Measurements from ENCODE around the gene NRF1. TPM values are rescaled to one million over a fixed set of nuclear protein-coding genes. Genes with fewer than 3 reads are reported as not detected.

Gene NRF1
- total RNA-seq, 1 experiment from 2014 or later: 25.9 TPM

GRCh38 chr7:129607471-129608120 lies 3.9 kb upstream of the NRF1 start:
- CTCF ChIA-PET: interaction anchor here (0.8 to 1.3 kb wide), 9 partner anchors 9 to 402 kb away, joined by 4 to 10 read pairs (median 5); no protein-coding TSS in a partner anchor
- Histone ChIP-seq H3K4me3 (replicated peaks in 1 of 2; ENCODE audit: low read depth in 1 of 2, low read length in 2 of 2) (no peak overlapping the region), H3K9me2 (ENCODE audit: insufficient read depth) (no peaks in the 10 kb centered on the region), H4K20me1 (ENCODE audit: insufficient read depth) (no peaks in the 10 kb centered on the region), H3K9ac (ENCODE audit: low read length) (no peak overlapping the region), H3K4me1 (ENCODE audit: control insufficient read depth in 1 of 2, insufficient read depth in 2 of 2, low read length in 2 of 2) (peaks cover 0 to 14% of the 10 kb centered on the region in 2 experiments; a peak in 2 of 4 replicates), H3K4me2 (ENCODE audit: low read length) (no peak overlapping the region), H3K27ac (ENCODE audit: low read depth, low read length) (no peak overlapping the region), H3K27me3 (ENCODE audit: insufficient read depth, low read length) (no peaks in the 10 kb centered on the region), H2AFZ (ENCODE audit: low read depth, low read length, poor library complexity, severe bottlenecking) (no peak overlapping the region), H3K36me3 (ENCODE audit: control insufficient read depth in 1 of 2, insufficient read depth in 2 of 2, low read length in 2 of 2) (peaks cover 0 to 19% of the 10 kb centered on the region in 2 experiments; a peak in 1 of 4 replicates), H3K79me2 (ENCODE audit: insufficient read depth, low read length) (peaks cover 40% of the 10 kb centered on the region), H3K9me3 (ENCODE audit: control insufficient read depth in 1 of 2, insufficient read depth in 1 of 2, low read depth in 1 of 2, low read length in 2 of 2) (no peaks in the 10 kb centered on the region)
- DNase-seq (ENCODE audit: low read depth, low spot score) (no peak), ATAC-seq (peak; percentile 45; the same call in 1 of the 2 replicates)
- TF ChIP-seq ATF3 (IDR thresholded peaks at IDR 0.05): no peak
- TF ChIP-seq CTCF (IDR thresholded peaks at IDR 0.05 in 2 of 3, conservative IDR thresholded peaks at IDR 0.05 in 1 of 3; ENCODE audit: borderline replicate concordance in 1 of 3, insufficient read depth in 1 of 3, low read depth in 2 of 3, low read length in 2 of 3): peak; percentile 46 to 80 (median 74); a peak in 5 of 6 replicates
- peak; percentile 67 for TF ChIP-seq RAD21 (IDR thresholded peaks at IDR 0.05; ENCODE audit: low read depth)
- no TSS peak for BruUV-seq (replicated peaks)
- RAD21 ChIA-PET (ENCODE audit: low non-redundant PET in 1 of 2, low total read pairs in 2 of 2, uncharacterized antibody in 2 of 2, unreplicated experiment in 2 of 2): interaction anchor here in 1 of 2 experiments (0.6 to 0.9 kb wide), 2 partner anchors 186 to 240 kb away, joined by 3 read pairs; no protein-coding TSS in a partner anchor
- POLR2A ChIA-PET: no interaction called here
- intact Hi-C loops (cut with micrococcal nuclease): loop anchor here (5.0 kb wide), 1 partner anchor 85 kb away; no protein-coding TSS in a partner anchor

GRCh38 chr7:129609666-129610065 lies 1.9 kb upstream of the NRF1 start:
- Histone ChIP-seq H4K20me1 (ENCODE audit: insufficient read depth) (peaks cover 2% of the 10 kb centered on the region; the same call in 1 of the 2 replicates), H3K9me2 (ENCODE audit: insufficient read depth) (no peaks in the 10 kb centered on the region), H3K79me2 (ENCODE audit: insufficient read depth, low read length) (peaks cover 60% of the 10 kb centered on the region), H3K4me2 (ENCODE audit: low read length) (peak overlapping the region; percentile 77), H3K36me3 (ENCODE audit: control insufficient read depth in 1 of 2, insufficient read depth in 2 of 2, low read length in 2 of 2) (peaks cover 0 to 19% of the 10 kb centered on the region in 2 experiments; a peak in 1 of 4 replicates), H3K27me3 (ENCODE audit: insufficient read depth, low read length) (no peaks in the 10 kb centered on the region), H3K4me3 (replicated peaks in 1 of 2; ENCODE audit: low read depth in 1 of 2, low read length in 2 of 2) (no peak overlapping the region), H3K9me3 (ENCODE audit: control insufficient read depth in 1 of 2, insufficient read depth in 1 of 2, low read depth in 1 of 2, low read length in 2 of 2) (no peaks in the 10 kb centered on the region), H3K27ac (ENCODE audit: low read depth, low read length) (no peak overlapping the region), H3K4me1 (ENCODE audit: control insufficient read depth in 1 of 2, insufficient read depth in 2 of 2, low read length in 2 of 2) (peaks cover 6 to 24% of the 10 kb centered on the region in 2 experiments; a peak in 3 of 4 replicates), H3K9ac (ENCODE audit: low read length) (no peak overlapping the region), H2AFZ (ENCODE audit: low read depth, low read length, poor library complexity, severe bottlenecking) (no peak overlapping the region)
- ChIA-PET CTCF (no interaction called here), RAD21 (ENCODE audit: low non-redundant PET in 1 of 2, low total read pairs in 2 of 2, uncharacterized antibody in 2 of 2, unreplicated experiment in 2 of 2) (no interaction called here), POLR2A (no interaction called here)
- DNase-seq (ENCODE audit: low read depth, low spot score) (no peak), ATAC-seq (no peak)
- intact Hi-C loops (cut with micrococcal nuclease): loop anchor here (5.0 kb wide), 3 partner anchors 87 to 338 kb away; no protein-coding TSS in a partner anchor
- BruUV-seq (replicated peaks): no TSS peak
- TF ChIP-seq SIN3A (IDR thresholded peaks at IDR 0.05; ENCODE audit: low read depth): no peak
- TF ChIP-seq CTCF (IDR thresholded peaks at IDR 0.05 in 2 of 3, conservative IDR thresholded peaks at IDR 0.05 in 1 of 3; ENCODE audit: borderline replicate concordance in 1 of 3, insufficient read depth in 1 of 3, low read depth in 2 of 3, low read length in 2 of 3): no peak
- TF ChIP-seq FOSL1 (IDR thresholded peaks at IDR 0.05; ENCODE audit: low read depth): no peak
- TF ChIP-seq MAX (IDR thresholded peaks at IDR 0.05): no peak
- TF ChIP-seq ATF3 (IDR thresholded peaks at IDR 0.05): no peak
- no peak for TF ChIP-seq CBX3 (IDR thresholded peaks at IDR 0.05; ENCODE audit: low read depth)
- no peak for TF ChIP-seq POLR2A (IDR thresholded peaks at IDR 0.05; ENCODE audit: borderline replicate concordance, extremely low read depth, insufficient read depth, insufficient read length)
- no peak for TF ChIP-seq SP1 (IDR thresholded peaks at IDR 0.05; ENCODE audit: low read depth)
- no peak for TF ChIP-seq ZBTB33 (IDR thresholded peaks at IDR 0.05; ENCODE audit: extremely low read depth, insufficient replicate concordance, low read length)
